Endothelial cell of umbilical vein (primary cell): ENCODE results near the gene RMRP. TPM values are rescaled to one million over a fixed set of nuclear protein-coding genes. Genes with fewer than 3 reads are reported as not detected.
"Not testable (repeated sequence)": the region's sequence is repeated elsewhere in the genome, so short reads cannot be mapped to it uniquely, and the experiment has no call there.

ENCODE experiments used
- BruUV-seq: library from RNA; stranded (reverse); fragments of 400-500 nt; replicated peaks from 2 replicates; lab custom pipeline; 2021; lab: Mats Ljungman, UMichigan
- CTCF ChIA-PET: fragments of 300-600, 350-600 bp; sonication (Branson Sonifier 250); formaldehyde crosslinking; loops from one replicate; lab custom pipeline; 2021; ENCODE audit warnings: antibody characterized with exemption, inconsistent platforms; lab: Charles Lee
- POLR2A ChIA-PET: fragments of 300-600, 350-600 bp; sonication (Branson Sonifier 250); formaldehyde crosslinking; loops from one replicate; lab custom pipeline; 2021; ENCODE audit warnings: antibody characterized with exemption, inconsistent platforms; lab: Charles Lee
- DNase-seq: peaks from one replicate; pipeline ENCODE4 v3.0.0-alpha.2; 2011; ENCODE audit warnings: low read depth, low spot score
- FAIRE-seq: peaks from 2 replicates; lab custom pipeline; 2011; peaks lifted over from hg19 to GRCh38; lab: Jason Lieb, UNC
- H2AFZ ChIP-seq: 2 replicates; pipeline ENCODE4 v1.6.0; 2012; ENCODE audit warnings: low read depth, low read length, control low read depth, inconsistent platforms
- H3K27ac ChIP-seq: 2 replicates; pipeline ENCODE4 v1.5.1; 2011; ENCODE audit warnings: low read depth, mild to moderate bottlenecking, control low read depth, low read length, moderate library complexity; ENCODE audit not compliant: insufficient read depth
- H3K27me3 ChIP-seq, 2 experiments: 2 replicates each; pipeline versions ENCODE4 v1.6.0 to v1.6.1; 2011; ENCODE audit warnings: low read length in 2 of 2, mixed read lengths in 1 of 2; ENCODE audit not compliant: control insufficient read depth in 2 of 2, insufficient read depth in 2 of 2
- H3K36me3 ChIP-seq, 2 experiments: 2 replicates in 1 of 2; 3 replicates in 1 of 2; pipeline ENCODE4 v1.5.1; 2011; ENCODE audit warnings: low read length in 2 of 2, mild to moderate bottlenecking in 1 of 2, moderate library complexity in 1 of 2; ENCODE audit not compliant: control insufficient read depth in 2 of 2, insufficient read depth in 2 of 2; ENCODE audit errors: extremely low read depth in 1 of 2
- H3K4me1 ChIP-seq: 3 replicates; pipeline ENCODE4 v1.5.1; 2011; ENCODE audit warnings: mild to moderate bottlenecking, low read length; ENCODE audit not compliant: control insufficient read depth, insufficient read depth; ENCODE audit errors: extremely low read depth
- H3K4me2 ChIP-seq: 2 replicates; pipeline ENCODE4 v1.6.1; 2011; ENCODE audit warnings: low read length, control low read depth, mixed read lengths; ENCODE audit not compliant: insufficient read depth
- H3K4me3 ChIP-seq, 3 experiments: fragments of 200-600 bp in 1 of 3; sonication (generic), shearing (Covaris generic) in 1 of 3; replicated peaks in 1 of 3; 2 replicates each; pipeline ENCODE4 v1.5.1; 2011 to 2016; ENCODE audit warnings: control low read depth in 3 of 3, low read length in 3 of 3, mild to moderate bottlenecking in 2 of 3, inconsistent platforms in 1 of 3, low read depth in 1 of 3, moderate library complexity in 1 of 3; ENCODE audit not compliant: insufficient read depth in 1 of 3
- H3K79me2 ChIP-seq: 2 replicates; pipeline ENCODE4 v1.6.0; 2012; ENCODE audit warnings: low read length, inconsistent platforms; ENCODE audit not compliant: control insufficient read depth, insufficient read depth
- H3K9ac ChIP-seq: replicated peaks from 2 replicates; pipeline ENCODE3; 2011; ENCODE audit warnings: low read length, control low read depth; ENCODE audit not compliant: insufficient read depth; ENCODE audit errors: extremely low read depth
- H3K9me1 ChIP-seq: replicated peaks from 3 replicates; pipeline ENCODE4 v1.6.0; 2011; ENCODE audit warnings: mild to moderate bottlenecking, low read length; ENCODE audit not compliant: control insufficient read depth, insufficient read depth; ENCODE audit errors: extremely low read depth
- H3K9me3 ChIP-seq: replicated peaks from 2 replicates; pipeline ENCODE4 v1.5.1; 2012; ENCODE audit warnings: low read length, inconsistent platforms; ENCODE audit not compliant: control insufficient read depth, insufficient read depth
- H4K20me1 ChIP-seq: replicated peaks from 2 replicates; pipeline ENCODE3; 2011; ENCODE audit warnings: mild to moderate bottlenecking, low read length; ENCODE audit not compliant: control insufficient read depth, insufficient read depth; ENCODE audit errors: extremely low read depth
- CTCF ChIP-seq, 2 donors: IDR thresholded peaks; 1 replicate in 1 of 2; 2 replicates in 1 of 2; pipeline ENCODE4 v1.5.1; 2011; ENCODE audit warnings: low read length in 2 of 2, mild to moderate bottlenecking in 2 of 2, moderate library complexity in 2 of 2, control low read depth in 1 of 2, inconsistent platforms in 1 of 2, low read depth in 1 of 2; ENCODE audit not compliant: insufficient read depth in 1 of 2; ENCODE audit errors: extremely low read depth in 1 of 2
- EZH2 ChIP-seq: IDR thresholded peaks from 2 replicates; pipeline ENCODE4 v1.6.1; 2012; ENCODE audit warnings: borderline replicate concordance, low read depth, mild to moderate bottlenecking, moderate library complexity, low read length, inconsistent platforms; ENCODE audit not compliant: severe bottlenecking
- FOS ChIP-seq: IDR thresholded peaks from 2 replicates; pipeline ENCODE4 v1.6.1; 2011; ENCODE audit warnings: mild to moderate bottlenecking, low read length, moderate library complexity, borderline replicate concordance; ENCODE audit not compliant: insufficient read depth
- GATA2 ChIP-seq: IDR thresholded peaks from 2 replicates; pipeline ENCODE4 v1.7.0; 2011; ENCODE audit warnings: low read depth, mild to moderate bottlenecking, moderate library complexity, mixed read lengths, low read length; ENCODE audit not compliant: insufficient read length, insufficient read depth
- JUN ChIP-seq: IDR thresholded peaks from 2 replicates; pipeline ENCODE4 v1.6.1; 2011; ENCODE audit warnings: borderline replicate concordance, low read depth; ENCODE audit not compliant: insufficient read length, insufficient read depth
- MAX ChIP-seq: IDR thresholded peaks from 2 replicates; pipeline ENCODE4 v1.6.1; 2011; ENCODE audit not compliant: insufficient read depth, insufficient read length
- MYC ChIP-seq: IDR thresholded peaks from one replicate; pipeline ENCODE4 v1.6.1; 2011; ENCODE audit warnings: mild to moderate bottlenecking, low read depth, low read length
- POLR2A ChIP-seq: IDR thresholded peaks from 2 replicates; pipeline ENCODE4 v1.6.1; 2012; ENCODE audit warnings: low read depth, mild to moderate bottlenecking, control low read depth, low read length
- POLR2AphosphoS5 ChIP-seq: IDR thresholded peaks from 2 replicates; pipeline ENCODE4 v1.6.1; 2012; ENCODE audit warnings: low read depth, mild to moderate bottlenecking, control low read depth, low read length, moderate library complexity; ENCODE audit not compliant: insufficient read depth
- dilution Hi-C: fragments of 300-500 bp; cut with MboI; formaldehyde crosslinking; loops from one replicate; pipeline ENCODE4 v1.15.0; 2019; ENCODE audit warnings: low sequenced_read_pairs; ENCODE audit not compliant: extremely low pct_ligation_motif_present
- intact Hi-C: fragments of 100-400 bp; cut with micrococcal nuclease; formaldehyde crosslinking; loops from one replicate; pipeline ENCODE4 v1.10.0; 2022
- polyA plus RNA-seq, 4 experiments: library from polyadenylated mRNA; depleted of rRNA in 3 of 4; stranded (reverse) in 3 of 4; unstranded in 1 of 4; fragments of >200 nt; gene quantifications; 2 replicates each; pipeline versions ENCODE4 v1.2.1 to v1.2.3, GENCODE V29; 2011 to 2012; ENCODE audit warnings: missing spikeins in 1 of 4
- total RNA-seq: library from RNA; stranded (reverse); gene quantifications from 2 replicates; pipeline ENCODE4 v1.2.3, GENCODE V29; 2021

RMRP gene
- total and polyA plus RNA-seq, 2 donors (not counting 3 experiments of a cell fraction or from before 2014, with no cell fraction given): 19,118 TPM; not detected in 1

GRCh38 chr9:35646153-35646532 is 11.7 kb downstream of the RMRP start:
- Histone ChIP-seq H3K9me1 (no peaks in the 10 kb centered on the region), H3K4me2 (peak overlapping the region; percentile 95), H3K27me3 (peaks cover 0 to 2% of the 10 kb centered on the region in 2 experiments), H3K27ac (no peak overlapping the region), H3K79me2 (no peaks in the 10 kb centered on the region), H4K20me1 (no peaks in the 10 kb centered on the region), H3K36me3 (no peaks in the 10 kb centered on the region), H3K9me3 (no peaks in the 10 kb centered on the region), H3K4me1 (peaks cover 6% of the 10 kb centered on the region), H2AFZ (peak overlapping the region; percentile 98), H3K4me3 (peak overlapping the region; percentile 39 to 80 (median 47)), H3K9ac (peak overlapping the region; percentile 65)
- BruUV-seq: no TSS peak
- ChIA-PET CTCF (interaction anchor here (0.9 to 2.4 kb wide), 11 partner anchors 11 to 392 kb away, joined by 3 to 27 read pairs (median 5); partner anchors contain the start of genes CCDC107 and RMRP), POLR2A (no interaction called here)
- intact Hi-C loops: loop anchor here (5.0 kb wide), 2 partner anchors 164 to 236 kb away; no protein-coding TSS in a partner anchor
- no peak for DNase-seq
- TF ChIP-seq CTCF (IDR thresholded peaks at IDR 0.05; ENCODE audit: extremely low read depth in 1 of 2, insufficient read depth in 1 of 2, low read depth in 1 of 2, low read length in 2 of 2) (no peak), FOS (no peak), POLR2AphosphoS5 (no peak), MAX (no peak), GATA2 (no peak), POLR2A (no peak), JUN (no peak), MYC (no peak), EZH2 (no peak)
- dilution Hi-C loops: no loop called here
- FAIRE-seq: no peak

- H3K4me2 ChIP-seq, DNase-seq, H3K9ac ChIP-seq, H3K4me1 ChIP-seq, H3K9me1 ChIP-seq, dilution Hi-C loops, H4K20me1 ChIP-seq, H3K79me2 ChIP-seq, H3K4me3 ChIP-seq, H3K9me3 ChIP-seq, H3K27me3 ChIP-seq, H3K36me3 ChIP-seq, POLR2A ChIA-PET, BruUV-seq, H3K27ac ChIP-seq: not testable (repeated sequence)
- peak overlapping the region; percentile 98 for H2AFZ ChIP-seq
- CTCF ChIA-PET: interaction anchor here (0.9 to 2.4 kb wide), 10 partner anchors 11 to 393 kb away, joined by 3 to 27 read pairs (median 6); partner anchors contain the start of genes CCDC107 and RMRP
- intact Hi-C loops: loop anchor here (5.0 kb wide), 2 partner anchors 163 to 237 kb away; no protein-coding TSS in a partner anchor
- FAIRE-seq: peak; percentile 59
Observed at GRCh38 chr9:35645736-35646135, 12.1 kb downstream of the RMRP start.
